Kidney (tissue), 14 donors: Measurements from ENCODE around the gene PTPRT. TPM values are rescaled to one million over a fixed set of nuclear protein-coding genes. Genes with fewer than 3 reads are reported as not detected.
A peak's percentile ranks its signal among the peaks of the same experiment; 100 is the strongest.

Source experiments
- DNase-seq, 5 donors: peaks; one replicate each; pipeline ENCODE4 v3.0.0-alpha.2; 2013 to 2020
- FAIRE-seq: peaks from 2 replicates; lab custom pipeline; 2012; peaks lifted over from hg19 to GRCh38; lab: Jason Lieb, UNC
- H3K27ac ChIP-seq, 2 donors: one replicate each; pipeline ENCODE4 v1.7.0; 2013; ENCODE audit warnings: low read depth in 2 of 2, low read length in 2 of 2, inconsistent platforms in 1 of 2
- H3K27me3 ChIP-seq: one replicate; pipeline ENCODE4 v1.7.1; 2013; ENCODE audit warnings: low read length, inconsistent platforms; ENCODE audit not compliant: control insufficient read depth, insufficient read depth
- H3K36me3 ChIP-seq, 3 donors: one replicate each; pipeline versions ENCODE4 v1.7.0 to v1.7.1; 2013; ENCODE audit warnings: low read length in 3 of 3, control low read depth in 1 of 3, inconsistent platforms in 1 of 3; ENCODE audit not compliant: insufficient read depth in 3 of 3, control insufficient read depth in 2 of 3
- H3K4me1 ChIP-seq, 3 donors: one replicate each; pipeline versions ENCODE4 v1.7.0 to v1.7.1; 2013; ENCODE audit warnings: low read length in 3 of 3, inconsistent platforms in 1 of 3, low read depth in 1 of 3; ENCODE audit not compliant: control insufficient read depth in 2 of 3, insufficient read depth in 2 of 3
- H3K4me3 ChIP-seq, 3 donors: one replicate each; pipeline versions ENCODE4 v1.7.0 to v1.8.1; 2013; ENCODE audit warnings: low read length in 3 of 3, control low read depth in 1 of 3, inconsistent platforms in 1 of 3
- H3K9ac ChIP-seq, 3 donors: one replicate each; pipeline versions ENCODE4 v1.7.0 to v1.7.1; 2013; ENCODE audit warnings: low read length in 3 of 3, control low read depth in 1 of 3, inconsistent platforms in 1 of 3
- H3K9me3 ChIP-seq, 3 donors: one replicate each; pipeline versions ENCODE4 v1.7.0 to v1.7.1; 2013; ENCODE audit warnings: low read length in 3 of 3, control low read depth in 1 of 3, inconsistent platforms in 1 of 3; ENCODE audit not compliant: control insufficient read depth in 2 of 3, insufficient read depth in 1 of 3
- CTCF ChIP-seq: IDR thresholded peaks from 3 replicates; pipeline ENCODE4 v1.5.1; 2012; ENCODE audit warnings: mild to moderate bottlenecking, moderate library complexity, borderline replicate concordance; ENCODE audit not compliant: insufficient read depth; ENCODE audit errors: extremely low read depth
- intact Hi-C: fragments of 100-400 bp; cut with DNase I; formaldehyde crosslinking; loops from one replicate; pipeline ENCODE4 v1.11.1; 2022
- polyA plus RNA-seq: library from polyadenylated mRNA; stranded (reverse); fragments of 350-450 nt; fragmentation: Illumina TruSeq; extraction: RNeasy Lipid Tissue Mini Kit (QIAGEN cat#74804); gene quantifications from one replicate; pipeline ENCODE4 v1.2.3, GENCODE V29; 2014; ENCODE audit warnings: low read depth, low replicate concordance; ENCODE audit not compliant: insufficient read depth
- total RNA-seq: library from RNA; stranded (reverse); fragmentation: NEBNext Ultra II Directional; extraction: Animal tissue kit (Norgen Biotek cat#: 25700); gene quantifications from one replicate; pipeline ENCODE4 v1.2.1, GENCODE V29; 2021
- donor health status: control.
- donor health status: control.
- donor health status: control.
- donor health status: control.
- donor health status: control.
- donor health status: DM: yes; HTN: yes; CAD: no.
- donor health status: Normal renal cell carcinoma (clear cell type).

PTPRT gene
- total and polyA plus RNA-seq, 2 donors from 2014 or later, result 0.60 TPM; not detected in 1

- Histone ChIP-seq H3K9me3 (peaks cover 0 to 2% (median 0%) of the 10 kb centered on the region in 3 donors), H3K27ac (no peak overlapping the region), H3K4me3 (no peak overlapping the region), H3K4me1 (no peaks in the 10 kb centered on the region), H3K9ac (no peak overlapping the region), H3K27me3 (no peaks in the 10 kb centered on the region), H3K36me3 (no peaks in the 10 kb centered on the region)
- FAIRE-seq (no peak), DNase-seq (no peak)
- intact Hi-C loops, result no loop called here
- no peak for TF ChIP-seq CTCF
Measured at GRCh38 chr20:42610070-42610469, 579.6 kb downstream of the PTPRT start.

- no peak for FAIRE-seq
- DNase-seq, result peak in 2 of 5 donors; percentile 1 to 18
- no peak overlapping the region for H3K4me3 ChIP-seq
- H3K4me1 ChIP-seq, result no peaks in the 10 kb centered on the region
- H3K27me3 ChIP-seq, result no peaks in the 10 kb centered on the region
- no peaks in the 10 kb centered on the region for H3K36me3 ChIP-seq
- no peak overlapping the region for H3K27ac ChIP-seq
- peaks cover 0 to 2% (median 0%) of the 10 kb centered on the region in 3 donors for H3K9me3 ChIP-seq
- no peak overlapping the region for H3K9ac ChIP-seq
- no peak for TF ChIP-seq CTCF
- intact Hi-C loops, result no loop called here
Measured at GRCh38 chr20:42609618-42610017, 580.1 kb downstream of the PTPRT start.

GRCh38 chr20:42604998-42605956 is 584.4 kb downstream of the PTPRT start:
- Histone ChIP-seq H3K9me3 (no peaks in the 10 kb centered on the region), H3K4me3 (no peak overlapping the region), H3K27me3 (no peaks in the 10 kb centered on the region), H3K27ac (no peak overlapping the region), H3K9ac (no peak overlapping the region), H3K4me1 (no peaks in the 10 kb centered on the region), H3K36me3 (no peaks in the 10 kb centered on the region)
- intact Hi-C loops, result no loop called here
- no peak for TF ChIP-seq CTCF
- peak in 2 of 5 donors; percentile 17 to 33 for DNase-seq
- no peak for FAIRE-seq
